Measurements from ENCODE around the gene RMND1. TPM values are rescaled to one million over a fixed set of nuclear protein-coding genes. Genes with fewer than 3 reads are reported as not detected.

The RMND1 gene
- total RNA-seq, 4 donors from 2014 or later = 25.8 to 32.6 (median 28.8) TPM

- no peak for TF ChIP-seq CTCF (IDR thresholded peaks at IDR 0.05; ENCODE audit: low read depth)
Measured at GRCh38 chr6:151380848-151381205, 71.1 kb downstream of the RMND1 start.

GRCh38 chr6:151379933-151380847 lies 71.7 kb downstream of the RMND1 start:
- no peak for TF ChIP-seq CTCF (IDR thresholded peaks at IDR 0.05; ENCODE audit: low read depth)

- TF ChIP-seq CTCF (IDR thresholded peaks at IDR 0.05; ENCODE audit: low read depth) = no peak
Measured at GRCh38 chr6:151377095-151377494, 74.8 kb downstream of the RMND1 start.

GRCh38 chr6:151376440-151376839 lies 75.5 kb downstream of the RMND1 start:
- no peak for TF ChIP-seq CTCF (IDR thresholded peaks at IDR 0.05; ENCODE audit: low read depth)

- TF ChIP-seq CTCF (IDR thresholded peaks at IDR 0.05; ENCODE audit: low read depth) = no peak
Measured at GRCh38 chr6:151375833-151376232, 76.1 kb downstream of the RMND1 start.

- TF ChIP-seq CTCF (IDR thresholded peaks at IDR 0.05; ENCODE audit: low read depth) = no peak
Measured at GRCh38 chr6:151374036-151374683, 77.8 kb downstream of the RMND1 start.

- no peak for TF ChIP-seq CTCF (IDR thresholded peaks at IDR 0.05; ENCODE audit: low read depth)
Measured at GRCh38 chr6:151372164-151372563, 79.8 kb downstream of the RMND1 start.

All from subcutaneous adipose tissue (tissue), 4 donors.